PFSK-1 (cell line): ENCODE results near the gene VPS11.

Experiments
- FOXP2 ChIP-seq: optimal IDR thresholded peaks from 2 replicates; pipeline ENCODE3; 2011; ENCODE audit warnings: borderline replicate concordance, control low read depth, inconsistent platforms; ENCODE audit not compliant: insufficient read depth; ENCODE audit errors: extremely low read length, extremely low read depth
- POLR2AphosphoS5 ChIP-seq: IDR thresholded peaks from 2 replicates; pipeline ENCODE4 v1.6.1; 2012; ENCODE audit warnings: low read depth, mild to moderate bottlenecking, control low read depth, low read length, moderate library complexity
- REST ChIP-seq, 2 experiments: IDR thresholded peaks; 2 replicates each; pipeline versions ENCODE4 v1.6.1 to v1.8.0; 2011 to 2012; ENCODE audit warnings: low read depth in 2 of 2, low read length in 2 of 2, control low read depth in 1 of 2, inconsistent platforms in 1 of 2, mild to moderate bottlenecking in 1 of 2, moderate library complexity in 1 of 2; ENCODE audit not compliant: insufficient read depth in 1 of 2
- SIN3A ChIP-seq: IDR thresholded peaks from 2 replicates; pipeline ENCODE4 v1.6.1; 2012; ENCODE audit warnings: mild to moderate bottlenecking, low read length, moderate library complexity, borderline replicate concordance; ENCODE audit not compliant: insufficient read depth

GRCh38 chr11:119019996-119020395 is 47.6 kb upstream of the VPS11 start:
- TF ChIP-seq REST (IDR thresholded peaks at IDR 0.05; ENCODE audit: insufficient read depth in 1 of 2, low read depth in 2 of 2, low read length in 2 of 2), result no peak
- TF ChIP-seq FOXP2, result no peak
- TF ChIP-seq POLR2AphosphoS5, result no peak
- no peak for TF ChIP-seq SIN3A
